ENCODE measurements around the gene TSPEAR. TPM values are rescaled to one million over a fixed set of nuclear protein-coding genes. Genes with fewer than 3 reads are reported as not detected.
"Not testable (repeated sequence)": the region's sequence is repeated elsewhere in the genome, so short reads cannot be mapped to it uniquely, and the experiment has no call there.

The TSPEAR gene
- total RNA-seq, 1 donor from 2014 or later = not detected

- DNase-seq (ENCODE audit: low spot score) = no peak
Measured at GRCh38 chr21:44656868-44657267, 54.5 kb downstream of the TSPEAR start.

- DNase-seq (ENCODE audit: low spot score) = no peak
Measured at GRCh38 chr21:44654576-44655175, 56.7 kb downstream of the TSPEAR start, which contains the start of gene KRTAP12-4. Gene KRTAP12-4, minus strand, starts transcription at chr21:44654659. Its CDS starts 45 bp downstream, at chr21:44654614.

- no peak for DNase-seq (ENCODE audit: low spot score)
Measured at GRCh38 chr21:44653656-44654575, 57.5 kb downstream of the TSPEAR start.

GRCh38 chr21:44653123-44653522 is 58.2 kb downstream of the TSPEAR start:
- DNase-seq (ENCODE audit: low spot score) = no peak

GRCh38 chr21:44650973-44651675 is 60.2 kb downstream of the TSPEAR start:
- no peak for DNase-seq (ENCODE audit: low spot score)

GRCh38 chr21:44650265-44650972 is 61.0 kb downstream of the TSPEAR start:
- no peak for DNase-seq (ENCODE audit: low spot score)

- DNase-seq (ENCODE audit: low spot score) = no peak
Measured at GRCh38 chr21:44649521-44650100, 61.8 kb downstream of the TSPEAR start.

- DNase-seq (ENCODE audit: low spot score) = no peak
Measured at GRCh38 chr21:44648557-44649311, 62.6 kb downstream of the TSPEAR start.

- DNase-seq (ENCODE audit: low spot score) = no peak
Measured at GRCh38 chr21:44647222-44647552, 64.2 kb downstream of the TSPEAR start.

- not testable (repeated sequence) for DNase-seq (ENCODE audit: low spot score)
Measured at GRCh38 chr21:44646366-44647221, 64.8 kb downstream of the TSPEAR start, which contains the start of gene KRTAP10-11. Gene KRTAP10-11, plus strand, starts transcription at chr21:44646414. Its CDS starts 45 bp downstream, at chr21:44646459.

- no peak for DNase-seq (ENCODE audit: low spot score)
Measured at GRCh38 chr21:44644878-44645277, 66.5 kb downstream of the TSPEAR start.

- DNase-seq (ENCODE audit: low spot score) = no peak
Measured at GRCh38 chr21:44643741-44644310, 67.5 kb downstream of the TSPEAR start.

- no peak for DNase-seq (ENCODE audit: low spot score)
Measured at GRCh38 chr21:44640761-44641160, 70.6 kb downstream of the TSPEAR start.

- DNase-seq (ENCODE audit: low spot score) = no peak
Measured at GRCh38 chr21:44639331-44639655, 72.1 kb downstream of the TSPEAR start.

- DNase-seq (ENCODE audit: low spot score) = not testable (repeated sequence)
Measured at GRCh38 chr21:44638506-44639330, 72.7 kb downstream of the TSPEAR start.

GRCh38 chr21:44637851-44638348 is 73.5 kb downstream of the TSPEAR start:
- not testable (repeated sequence) for DNase-seq (ENCODE audit: low spot score)

GRCh38 chr21:44637018-44637850 is 74.1 kb downstream of the TSPEAR start, which contains the start of gene KRTAP10-10:
Gene KRTAP10-10, plus strand, starts transcription at chr21:44637356. Its CDS starts 62 bp downstream, at chr21:44637418.
- no peak for DNase-seq (ENCODE audit: low spot score)

Data from mesenteric fat pad (tissue), 1 donor.